PC-3 (cell line): ENCODE results near the gene REC114. TPM values are rescaled to one million over a fixed set of nuclear protein-coding genes. Genes with fewer than 3 reads are reported as not detected.
"Not testable (repeated sequence)": the region's sequence is repeated elsewhere in the genome, so short reads cannot be mapped to it uniquely, and the experiment has no call there.

Source experiments
- ATAC-seq: fragments of 200-7000 bp; cut with Tn5 transposase; 2 replicates; pipeline ENCODE4 v1.9.1; 2020; ENCODE audit warnings: mild to moderate bottlenecking, moderate library complexity
- BruUV-seq: library from RNA; stranded (reverse); fragments of 400-500 nt; replicated peaks from 2 replicates; lab custom pipeline; 2021; lab: Mats Ljungman, UMichigan
- CTCF ChIA-PET: fragments of 300-600 bp; sonication (Branson Sonifier 250); formaldehyde crosslinking; loops from one replicate; lab custom pipeline; 2022; ENCODE audit warnings: antibody characterized with exemption; lab: Charles Lee
- POLR2A ChIA-PET: fragments of 300-600 bp; sonication (Branson Sonifier 250); formaldehyde crosslinking; loops from one replicate; lab custom pipeline; 2022; ENCODE audit warnings: antibody characterized with exemption; ENCODE audit not compliant: unreplicated experiment; lab: Charles Lee
- DNase-seq: peaks from one replicate; pipeline ENCODE4 v3.0.0-alpha.2; 2015
- H2AFZ ChIP-seq: fragments of 300-600 bp; sonication (generic); 2 replicates; pipeline ENCODE4 v1.6.0; 2016; ENCODE audit warnings: antibody characterized with exemption, low read length
- H3F3A ChIP-seq: fragments of 300-600 bp; sonication (generic); one replicate; pipeline ENCODE4 v1.6.0; 2017; ENCODE audit warnings: antibody characterized with exemption, low read length, control low read depth, mild to moderate bottlenecking; ENCODE audit not compliant: unreplicated experiment
- H3K27ac ChIP-seq: fragments of 300-600 bp; sonication (generic); 2 replicates; pipeline ENCODE4 v1.5.1; 2016; ENCODE audit warnings: mild to moderate bottlenecking, low read length
- H3K27me3 ChIP-seq: fragments of 300-600 bp; sonication (generic); 2 replicates; pipeline ENCODE4 v1.6.1; 2016; ENCODE audit warnings: low read length, mixed read lengths
- H3K36me3 ChIP-seq: fragments of 300-600 bp; sonication (generic); 2 replicates; pipeline ENCODE4 v1.6.1; 2016; ENCODE audit warnings: low read depth, mixed run types, low read length, mixed read lengths
- H3K4me1 ChIP-seq: fragments of 300-600 bp; sonication (generic); 2 replicates; pipeline ENCODE4 v1.5.1; 2016; ENCODE audit warnings: low read length; ENCODE audit not compliant: insufficient read depth
- H3K4me2 ChIP-seq: fragments of 300-600 bp; sonication (generic); 2 replicates; pipeline ENCODE4 v1.6.0; 2016; ENCODE audit warnings: low read length
- H3K4me3 ChIP-seq: fragments of 300-600 bp; sonication (generic); 2 replicates; pipeline ENCODE4 v1.5.1; 2016; ENCODE audit warnings: mild to moderate bottlenecking, low read length, mixed read lengths
- H3K79me2 ChIP-seq: fragments of 300-600 bp; sonication (generic); 2 replicates; pipeline ENCODE4 v1.6.1; 2017; ENCODE audit warnings: low read length, mixed read lengths
- H3K9ac ChIP-seq: fragments of 300-600 bp; sonication (generic); 2 replicates; pipeline ENCODE4 v1.6.0; 2016; ENCODE audit warnings: mild to moderate bottlenecking, low read length
- H3K9me2 ChIP-seq: fragments of 300-600 bp; sonication (generic); replicated peaks from 2 replicates; pipeline ENCODE4 v1.6.1; 2016; ENCODE audit warnings: mixed run types, low read length, mixed read lengths
- H3K9me3 ChIP-seq: fragments of 300-600 bp; sonication (generic); 2 replicates; pipeline ENCODE4 v1.6.1; 2016; ENCODE audit warnings: low read length, mixed read lengths
- H4K20me1 ChIP-seq: fragments of 300-600 bp; sonication (generic); 2 replicates; pipeline ENCODE4 v1.6.1; 2016; ENCODE audit warnings: low read length, mixed read lengths
- CTCF ChIP-seq: fragments of 300-600 bp; sonication (generic); conservative IDR thresholded peaks from 2 replicates; pipeline ENCODE4 v1.5.1; 2017; ENCODE audit warnings: antibody characterized with exemption, low read depth, mild to moderate bottlenecking, low read length
- EZH2 ChIP-seq: fragments of 300-600 bp; sonication (generic); IDR thresholded peaks from one replicate; pipeline ENCODE4 v1.6.1; 2017; ENCODE audit warnings: antibody characterized with exemption, mild to moderate bottlenecking, low read length; ENCODE audit not compliant: unreplicated experiment
- EZH2phosphoT487 ChIP-seq: fragments of 300-600 bp; sonication (generic); IDR thresholded peaks from 2 replicates; pipeline ENCODE4 v1.6.1; 2018; ENCODE audit warnings: mild to moderate bottlenecking, antibody characterized with exemption, low read length, borderline replicate concordance
- intact Hi-C: fragments of 100-400 bp; cut with micrococcal nuclease; formaldehyde crosslinking; loops from 2 replicates; pipeline ENCODE4 v1.9.0; 2023
- total RNA-seq: library from RNA; depleted of rRNA; stranded (reverse); fragments of >200 nt; gene quantifications from 2 replicates; pipeline ENCODE4 v1.2.3, GENCODE V29; 2014

REC114 gene
- total RNA-seq, 1 experiment from 2014 or later = not detected

- Histone ChIP-seq H3K9me3 (no peaks in the 10 kb centered on the region), H4K20me1 (no peaks in the 10 kb centered on the region), H3K4me2 (no peak overlapping the region), H3F3A (no peaks in the 10 kb centered on the region), H3K4me3 (no peak overlapping the region), H3K79me2 (no peaks in the 10 kb centered on the region), H3K36me3 (no peaks in the 10 kb centered on the region), H3K27ac (no peak overlapping the region), H3K4me1 (no peaks in the 10 kb centered on the region), H2AFZ (no peak overlapping the region), H3K9me2 (no peaks in the 10 kb centered on the region), H3K27me3 (peaks cover 8% of the 10 kb centered on the region; the same call in 1 of the 2 replicates), H3K9ac (no peak overlapping the region)
- no TSS peak for BruUV-seq
- CTCF ChIA-PET = no interaction called here
- DNase-seq (no peak), ATAC-seq (no peak)
- intact Hi-C loops = no loop called here
- no peak for TF ChIP-seq EZH2phosphoT487
- TF ChIP-seq EZH2 = no peak
- TF ChIP-seq CTCF = no peak
- POLR2A ChIA-PET = no interaction called here
Measured at GRCh38 chr15:73395671-73396070, 47.3 kb upstream of the REC114 start.

GRCh38 chr15:73397461-73397860, 45.5 kb upstream of the REC114 start:
- Histone ChIP-seq H3K4me2 (no peak overlapping the region), H3K4me3 (no peak overlapping the region), H3K9me3 (no peaks in the 10 kb centered on the region), H3K27me3 (peaks cover 11% of the 10 kb centered on the region; the same call in 1 of the 2 replicates), H3K4me1 (no peaks in the 10 kb centered on the region), H3K79me2 (no peaks in the 10 kb centered on the region), H3K9ac (no peak overlapping the region), H4K20me1 (no peaks in the 10 kb centered on the region), H2AFZ (no peak overlapping the region), H3K9me2 (no peaks in the 10 kb centered on the region), H3F3A (no peaks in the 10 kb centered on the region), H3K36me3 (no peaks in the 10 kb centered on the region), H3K27ac (no peak overlapping the region)
- DNase-seq (no peak), ATAC-seq (no peak)
- POLR2A ChIA-PET = no interaction called here
- BruUV-seq = no TSS peak
- no peak for TF ChIP-seq CTCF
- no peak for TF ChIP-seq EZH2
- TF ChIP-seq EZH2phosphoT487 = no peak
- intact Hi-C loops = no loop called here
- CTCF ChIA-PET = no interaction called here

GRCh38 chr15:73398861-73399260, 44.1 kb upstream of the REC114 start:
- ATAC-seq (no peak), DNase-seq (no peak)
- Histone ChIP-seq H3K9ac (no peak overlapping the region), H2AFZ (no peak overlapping the region), H3F3A (no peaks in the 10 kb centered on the region), H3K4me3 (no peak overlapping the region), H3K27me3 (peaks cover 11% of the 10 kb centered on the region; the same call in 1 of the 2 replicates), H3K36me3 (no peaks in the 10 kb centered on the region), H3K4me1 (no peaks in the 10 kb centered on the region), H3K79me2 (no peaks in the 10 kb centered on the region), H3K27ac (no peak overlapping the region), H3K9me2 (no peaks in the 10 kb centered on the region), H3K9me3 (no peaks in the 10 kb centered on the region), H4K20me1 (no peaks in the 10 kb centered on the region), H3K4me2 (no peak overlapping the region)
- TF ChIP-seq CTCF (no peak), EZH2 (no peak), EZH2phosphoT487 (no peak)
- POLR2A ChIA-PET = no interaction called here
- CTCF ChIA-PET = no interaction called here
- intact Hi-C loops = no loop called here
- BruUV-seq = no TSS peak

- H3K36me3 ChIP-seq, H2AFZ ChIP-seq, H4K20me1 ChIP-seq, POLR2A ChIA-PET, H3K79me2 ChIP-seq, H3K4me1 ChIP-seq, DNase-seq, H3K27ac ChIP-seq, H3K9ac ChIP-seq, H3K9me3 ChIP-seq, H3F3A ChIP-seq, H3K9me2 ChIP-seq, ATAC-seq, CTCF ChIA-PET, H3K4me2 ChIP-seq, intact Hi-C loops, BruUV-seq, H3K4me3 ChIP-seq: not testable (repeated sequence)
- peaks cover 11% of the 10 kb centered on the region; the same call in 1 of the 2 replicates for H3K27me3 ChIP-seq
Measured at GRCh38 chr15:73400222-73400621, 42.7 kb upstream of the REC114 start.
